IMR-90 (cell line): ENCODE measurements around the gene PRKN.

Experiments
- CEBPB ChIP-seq: IDR thresholded peaks from 2 replicates; pipeline ENCODE4 v1.6.1; 2012; ENCODE audit warnings: low read depth, low read length, improper control_type of control experiment
- CHD1 ChIP-seq: IDR thresholded peaks from 2 replicates; pipeline ENCODE4 v1.6.1; 2012; ENCODE audit warnings: low read depth, low read length, improper control_type of control experiment
- CTCF ChIP-seq: conservative IDR thresholded peaks from 2 replicates; pipeline ENCODE4 v1.5.1; 2012; ENCODE audit warnings: mild to moderate bottlenecking, low read depth, low read length, improper control_type of control experiment
- MAFK ChIP-seq: IDR thresholded peaks from 2 replicates; pipeline ENCODE4 v1.6.1; 2012; ENCODE audit warnings: low read depth, low read length, improper control_type of control experiment
- MXI1 ChIP-seq: IDR thresholded peaks from 2 replicates; pipeline ENCODE4 v1.6.1; 2012; ENCODE audit warnings: low read depth, mild to moderate bottlenecking, low read length, moderate library complexity, borderline replicate concordance
- POLR2A ChIP-seq: IDR thresholded peaks from 2 replicates; pipeline ENCODE4 v1.6.1; 2012; ENCODE audit warnings: mild to moderate bottlenecking, low read depth, low read length
- RAD21 ChIP-seq: IDR thresholded peaks from 2 replicates; pipeline ENCODE4 v1.6.1; 2012; ENCODE audit warnings: low read length, improper control_type of control experiment
- RFX5 ChIP-seq: IDR thresholded peaks from 2 replicates; pipeline ENCODE4 v1.8.0; 2012; ENCODE audit warnings: low read depth, mild to moderate bottlenecking, low read length, moderate library complexity
- SMC3 ChIP-seq: fragments of 150-350 bp; IDR thresholded peaks from 2 replicates; pipeline ENCODE4 v1.6.1; 2016; ENCODE audit warnings: low read depth, mild to moderate bottlenecking, antibody characterized with exemption, low read length, moderate library complexity

DNA sequence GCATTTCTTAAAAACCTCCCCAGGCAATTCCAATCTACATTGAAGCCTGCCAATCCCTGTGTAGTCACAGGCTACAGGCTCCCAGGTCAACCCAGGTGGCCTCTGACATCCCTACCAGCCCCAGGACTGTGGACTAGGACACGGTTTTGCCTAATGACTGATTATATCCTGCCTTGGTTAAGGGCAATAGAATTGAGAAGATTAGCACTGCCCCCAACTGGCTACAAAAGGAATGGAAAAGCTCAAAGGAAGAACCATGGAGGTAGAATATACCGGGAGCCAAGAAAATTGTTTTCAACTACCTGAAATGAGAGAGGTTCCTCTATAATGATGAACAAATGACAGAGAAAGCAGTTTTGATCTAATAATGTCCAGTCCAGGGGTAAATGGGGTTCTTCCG is 1032.6 kb downstream of the PRKN start:
- TF ChIP-seq MXI1 (no peak), SMC3 (no peak), CTCF (no peak), POLR2A (no peak), RAD21 (no peak), CHD1 (no peak), MAFK (no peak), RFX5 (no peak), CEBPB (no peak)
